ENCODE data around the gene MYO5B.
A peak's percentile ranks its signal among the peaks of the same experiment; 100 is the strongest.
"Not testable (repeated sequence)": the region's sequence is repeated elsewhere in the genome, so short reads cannot be mapped to it uniquely, and the experiment has no call there.

The MYO5B gene

GRCh38 chr18:49814147-49814499 is 380.8 kb downstream of the MYO5B start:
- peak; percentile 80 for DNase-seq

- peak; percentile 80 for DNase-seq
These were observed 381.4 kb downstream of the MYO5B start, which contains the start of gene ACAA2 for GRCh38 chr18:49813319-49814146. ACAA2 (minus strand) TSS chr18:49813533; CDS start chr18:49813484, 49 bp downstream.

GRCh38 chr18:49813069-49813318 is 382.0 kb downstream of the MYO5B start:
- DNase-seq = peak; percentile 32

GRCh38 chr18:49812286-49813068 is 382.5 kb downstream of the MYO5B start:
- no peak for DNase-seq

- no peak for DNase-seq
These were observed 383.6 kb downstream of the MYO5B start for GRCh38 chr18:49811151-49811938.

GRCh38 chr18:49808553-49809191 is 386.3 kb downstream of the MYO5B start:
- DNase-seq = not testable (repeated sequence)

- no peak for DNase-seq
These were observed 390.9 kb downstream of the MYO5B start for GRCh38 chr18:49804096-49804495.

GRCh38 chr18:49802623-49803022 is 392.3 kb downstream of the MYO5B start:
- DNase-seq = no peak

GRCh38 chr18:49800491-49800890 is 394.5 kb downstream of the MYO5B start:
- not testable (repeated sequence) for DNase-seq

GRCh38 chr18:49799806-49800205 is 395.1 kb downstream of the MYO5B start:
- not testable (repeated sequence) for DNase-seq

- DNase-seq = no peak
These were observed 396.9 kb downstream of the MYO5B start for GRCh38 chr18:49798001-49798400.

GRCh38 chr18:49795612-49796552 is 399.1 kb downstream of the MYO5B start:
- DNase-seq = no peak

GRCh38 chr18:49794743-49795142 is 400.2 kb downstream of the MYO5B start:
- no peak for DNase-seq

GRCh38 chr18:49789560-49790134 is 405.3 kb downstream of the MYO5B start:
- DNase-seq = not testable (repeated sequence)

GRCh38 chr18:49788327-49788898 is 406.5 kb downstream of the MYO5B start:
- no peak for DNase-seq

GRCh38 chr18:49786019-49786720 is 408.8 kb downstream of the MYO5B start:
- no peak for DNase-seq

- DNase-seq = no peak
These were observed 410.3 kb downstream of the MYO5B start for GRCh38 chr18:49784427-49785185.

- not testable (repeated sequence) for DNase-seq
These were observed 411.3 kb downstream of the MYO5B start for GRCh38 chr18:49783631-49784030.

- DNase-seq = no peak
These were observed 416.0 kb downstream of the MYO5B start for GRCh38 chr18:49778826-49779465.
